NCI-H2196 treated with DMSO at 0.1 percent for 48 hours (cell line): ENCODE results near the gene B4GALT6.

ENCODE experiments used
- DNase-seq: peaks from one replicate; lab custom pipeline; 2025; ENCODE audit not compliant: unreplicated experiment; lab: John Stamatoyannopoulos, UW

The B4GALT6 gene

GRCh38 chr18:31634331-31634713, 50.1 kb downstream of the B4GALT6 start:
- DNase-seq: no peak

- DNase-seq: no peak
Observed at GRCh38 chr18:31633392-31634330, 50.7 kb downstream of the B4GALT6 start.

- DNase-seq: no peak
Observed at GRCh38 chr18:31632356-31632755, 52.0 kb downstream of the B4GALT6 start.

GRCh38 chr18:31631526-31631925, 52.9 kb downstream of the B4GALT6 start:
- DNase-seq: no peak

GRCh38 chr18:31630549-31630948, 53.8 kb downstream of the B4GALT6 start:
- no peak for DNase-seq

- DNase-seq: no peak
Observed at GRCh38 chr18:31626409-31626808, 58.0 kb downstream of the B4GALT6 start.

GRCh38 chr18:31624892-31625640, 59.3 kb downstream of the B4GALT6 start:
- DNase-seq: no peak

- DNase-seq: no peak
Observed at GRCh38 chr18:31619291-31619690, 65.1 kb downstream of the B4GALT6 start.

- no peak for DNase-seq
Observed at GRCh38 chr18:31618801-31619200, 65.6 kb downstream of the B4GALT6 start.

GRCh38 chr18:31617031-31617717, 67.2 kb downstream of the B4GALT6 start:
- no peak for DNase-seq

GRCh38 chr18:31616586-31616985, 67.8 kb downstream of the B4GALT6 start:
- no peak for DNase-seq

- no peak for DNase-seq
Observed at GRCh38 chr18:31614044-31614443, 70.3 kb downstream of the B4GALT6 start.

- no peak for DNase-seq
Observed at GRCh38 chr18:31612124-31612523, 72.3 kb downstream of the B4GALT6 start.

GRCh38 chr18:31611511-31611910, 72.9 kb downstream of the B4GALT6 start:
- DNase-seq: no peak

- no peak for DNase-seq
Observed at GRCh38 chr18:31610286-31611205, 73.8 kb downstream of the B4GALT6 start.

GRCh38 chr18:31609886-31610285, 74.5 kb downstream of the B4GALT6 start:
- no peak for DNase-seq

GRCh38 chr18:31607384-31607783, 77.0 kb downstream of the B4GALT6 start:
- no peak for DNase-seq

- no peak for DNase-seq
Observed at GRCh38 chr18:31606265-31606664, 78.1 kb downstream of the B4GALT6 start.

GRCh38 chr18:31603315-31603714, 81.1 kb downstream of the B4GALT6 start:
- no peak for DNase-seq

- DNase-seq: no peak
Observed at GRCh38 chr18:31598021-31598805, 86.2 kb downstream of the B4GALT6 start.
